Omental fat pad (tissue), 4 donors: ENCODE measurements around the gene TCF7L2. TPM values are rescaled to one million over a fixed set of nuclear protein-coding genes. Genes with fewer than 3 reads are reported as not detected.

Experiments used
- ATAC-seq: fragments of 150-250 bp; one replicate; pipeline ENCODE4 v1.9.1; 2016; ENCODE audit warnings: mild to moderate bottlenecking, moderate library complexity; ENCODE audit not compliant: low FRiP score
- DNase-seq: peaks from one replicate; pipeline ENCODE4 v3.0.0-alpha.2; 2019; ENCODE audit warnings: low spot score
- total RNA-seq, 4 donors: library from RNA; depleted of rRNA; stranded (reverse); fragments of >200 nt; gene quantifications; one replicate each; pipeline ENCODE4 v1.1.0, GENCODE V29; 2016
- TF ChIP-seq, protein P1 (sequence below), 3 donors: fragments of 450-650 bp; IDR thresholded peaks; one replicate each; pipeline ENCODE4 v1.5.1; 2016 to 2017; ENCODE audit warnings: antibody characterized with exemption in 3 of 3, mild to moderate bottlenecking in 3 of 3, moderate library complexity in 2 of 3

Gene TCF7L2
- total RNA-seq, 4 donors from 2014 or later, result 22.5 to 30.6 (median 28.5) TPM

DNA sequence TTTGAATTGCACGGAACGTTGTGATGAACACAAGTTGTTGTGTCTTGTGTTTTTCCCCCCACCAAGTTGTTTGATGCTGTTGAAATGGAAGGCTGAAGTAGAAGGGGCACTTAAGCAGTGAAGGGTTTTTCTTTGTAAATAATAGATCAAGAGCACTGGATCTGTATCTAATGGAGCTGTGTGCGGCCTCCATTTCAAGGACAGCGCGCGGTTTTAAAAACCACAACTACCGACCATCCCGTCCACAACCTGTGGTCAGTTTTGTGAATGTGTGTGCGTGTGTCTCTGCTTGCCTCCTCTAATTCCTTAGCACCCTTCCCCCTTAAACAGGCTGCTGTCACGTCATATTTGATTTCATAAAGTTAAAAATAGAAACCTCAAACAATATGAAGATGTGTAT, 165.5 kb downstream of the TCF7L2 start:
- TF ChIP-seq, protein P1, sequence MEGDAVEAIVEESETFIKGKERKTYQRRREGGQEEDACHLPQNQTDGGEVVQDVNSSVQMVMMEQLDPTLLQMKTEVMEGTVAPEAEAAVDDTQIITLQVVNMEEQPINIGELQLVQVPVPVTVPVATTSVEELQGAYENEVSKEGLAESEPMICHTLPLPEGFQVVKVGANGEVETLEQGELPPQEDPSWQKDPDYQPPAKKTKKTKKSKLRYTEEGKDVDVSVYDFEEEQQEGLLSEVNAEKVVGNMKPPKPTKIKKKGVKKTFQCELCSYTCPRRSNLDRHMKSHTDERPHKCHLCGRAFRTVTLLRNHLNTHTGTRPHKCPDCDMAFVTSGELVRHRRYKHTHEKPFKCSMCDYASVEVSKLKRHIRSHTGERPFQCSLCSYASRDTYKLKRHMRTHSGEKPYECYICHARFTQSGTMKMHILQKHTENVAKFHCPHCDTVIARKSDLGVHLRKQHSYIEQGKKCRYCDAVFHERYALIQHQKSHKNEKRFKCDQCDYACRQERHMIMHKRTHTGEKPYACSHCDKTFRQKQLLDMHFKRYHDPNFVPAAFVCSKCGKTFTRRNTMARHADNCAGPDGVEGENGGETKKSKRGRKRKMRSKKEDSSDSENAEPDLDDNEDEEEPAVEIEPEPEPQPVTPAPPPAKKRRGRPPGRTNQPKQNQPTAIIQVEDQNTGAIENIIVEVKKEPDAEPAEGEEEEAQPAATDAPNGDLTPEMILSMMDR (IDR thresholded peaks at IDR 0.05), result no peak
- DNase-seq (no peak), ATAC-seq (no peak)

DNA sequence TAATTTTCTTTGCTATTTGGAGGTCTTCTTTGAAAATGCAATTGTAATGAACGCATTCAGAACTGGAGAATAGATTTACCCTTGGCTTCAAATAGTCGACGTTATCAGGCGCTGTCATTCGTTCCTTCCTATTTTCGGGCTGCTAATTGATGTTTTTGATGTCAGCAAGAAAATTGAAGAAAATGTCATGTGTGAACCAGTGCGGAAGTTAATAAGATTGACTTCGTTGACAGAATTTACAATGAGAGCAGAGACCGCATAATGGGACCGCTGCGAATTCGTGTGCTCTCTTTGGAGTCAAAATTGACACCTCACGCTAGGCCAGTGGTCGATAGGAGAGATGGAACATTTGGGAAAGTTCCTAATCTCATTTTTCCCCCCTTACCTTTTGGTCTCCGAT, 168.8 kb downstream of the TCF7L2 start:
- ATAC-seq (no peak), DNase-seq (no peak)
- TF ChIP-seq, protein P1 (IDR thresholded peaks at IDR 0.05), result no peak

DNA sequence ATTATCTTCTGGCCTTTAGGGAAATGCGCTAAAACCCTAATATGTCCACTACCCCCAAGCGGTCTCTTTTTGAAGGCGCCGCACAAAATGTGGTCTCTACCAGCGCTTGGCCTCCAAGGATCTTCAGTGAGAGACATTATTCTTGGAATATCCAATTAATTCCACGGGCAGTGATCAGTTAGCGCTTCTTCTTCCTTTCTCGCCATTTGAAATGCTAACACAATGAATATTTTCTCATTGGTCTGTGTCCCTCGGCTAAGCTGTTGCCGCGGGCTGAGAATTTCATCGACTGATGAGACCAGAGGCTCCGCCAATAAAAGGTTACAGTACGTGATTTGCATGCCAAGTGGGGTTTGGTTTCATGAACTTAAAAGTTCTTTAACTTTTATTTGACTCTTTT, 169.8 kb downstream of the TCF7L2 start:
- DNase-seq (no peak), ATAC-seq (no peak)
- TF ChIP-seq, protein P1 (IDR thresholded peaks at IDR 0.05), result no peak

DNA sequence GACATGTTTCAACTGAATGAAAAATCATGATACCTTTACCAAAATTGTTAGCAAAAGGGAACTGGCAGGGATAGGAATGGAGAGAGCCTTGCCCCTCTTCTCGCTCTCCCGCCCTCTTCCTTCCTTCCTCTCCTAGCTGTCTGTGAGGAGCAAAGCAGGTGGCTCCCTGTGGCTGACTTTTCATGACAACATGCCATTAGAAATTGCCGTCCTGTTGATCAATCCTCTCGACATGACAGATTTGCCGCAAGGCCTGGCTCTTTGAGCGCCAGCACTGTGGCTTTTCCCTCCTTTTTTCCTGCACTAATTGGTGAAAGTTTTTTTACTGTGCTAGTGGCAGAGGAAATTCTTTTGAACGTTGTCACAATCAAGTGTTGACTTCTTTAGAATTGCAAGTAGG, 171.1 kb downstream of the TCF7L2 start:
- TF ChIP-seq, protein P1 (IDR thresholded peaks at IDR 0.05), result no peak
- DNase-seq (no peak), ATAC-seq (no peak)

DNA sequence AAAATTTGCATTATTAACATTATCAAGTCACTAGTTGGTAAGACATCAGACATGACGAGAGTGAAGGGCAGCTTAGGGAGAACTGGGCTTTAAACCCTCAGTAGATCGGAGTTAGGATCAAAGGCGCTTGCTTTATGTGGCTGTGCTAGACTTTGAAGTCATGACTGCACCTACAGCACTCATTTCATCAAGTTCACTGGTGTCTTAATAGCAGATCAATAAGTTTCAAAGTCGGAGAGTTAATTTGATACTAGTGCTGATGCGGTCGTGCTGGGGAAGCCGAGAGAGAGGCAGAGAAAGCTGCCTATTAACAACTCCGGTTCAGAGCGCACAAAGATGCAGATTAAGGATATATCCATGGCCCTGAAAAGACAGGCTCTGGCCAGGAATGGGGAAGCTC, 172.9 kb downstream of the TCF7L2 start:
- ATAC-seq (no peak), DNase-seq (no peak)
- TF ChIP-seq, protein P1 (IDR thresholded peaks at IDR 0.05), result no peak

DNA sequence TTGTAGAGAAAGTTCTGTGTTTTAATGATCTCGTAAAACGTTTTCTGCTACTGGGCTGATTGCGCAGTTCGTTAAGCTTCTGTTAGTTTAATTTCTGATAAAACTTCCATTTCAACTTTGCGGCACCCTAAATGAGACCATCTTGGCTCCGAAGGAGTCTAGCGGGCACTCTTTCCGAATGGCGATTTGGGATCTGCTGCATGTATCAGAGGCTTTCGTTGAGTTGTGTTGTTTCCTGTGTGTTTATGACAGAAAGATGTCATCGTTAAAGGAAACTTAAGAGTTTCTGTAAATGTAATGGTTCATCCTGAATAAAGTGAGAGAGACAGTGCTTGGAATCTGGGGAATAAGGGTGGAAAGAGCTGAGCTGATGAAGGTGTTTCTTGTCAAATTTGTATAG, 174.7 kb downstream of the TCF7L2 start:
- TF ChIP-seq, protein P1 (IDR thresholded peaks at IDR 0.05), result no peak
- DNase-seq (no peak), ATAC-seq (no peak)

DNA sequence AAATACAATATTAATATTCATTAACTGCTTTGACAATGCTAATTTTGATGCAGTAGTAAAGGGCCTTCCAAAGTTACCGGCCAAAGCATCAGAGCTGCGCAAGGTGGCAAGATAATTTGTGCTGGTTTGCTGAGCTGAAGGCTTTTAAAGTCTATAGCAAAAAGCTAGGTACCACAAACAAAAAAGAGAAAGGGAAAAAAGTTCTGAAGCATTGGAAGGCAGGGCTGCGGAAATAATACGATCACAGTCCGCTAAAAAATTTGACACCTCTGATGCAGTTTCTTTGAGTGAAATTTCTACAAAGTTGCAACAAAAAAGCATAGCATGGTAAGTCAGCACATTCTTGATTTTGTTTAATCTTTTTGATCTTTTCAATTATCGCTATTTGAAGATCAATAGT, 175.6 kb downstream of the TCF7L2 start:
- ATAC-seq (no peak), DNase-seq (no peak)
- TF ChIP-seq, protein P1 (IDR thresholded peaks at IDR 0.05), result no peak
